ENCODE data around the gene DNAH11.

DNA sequence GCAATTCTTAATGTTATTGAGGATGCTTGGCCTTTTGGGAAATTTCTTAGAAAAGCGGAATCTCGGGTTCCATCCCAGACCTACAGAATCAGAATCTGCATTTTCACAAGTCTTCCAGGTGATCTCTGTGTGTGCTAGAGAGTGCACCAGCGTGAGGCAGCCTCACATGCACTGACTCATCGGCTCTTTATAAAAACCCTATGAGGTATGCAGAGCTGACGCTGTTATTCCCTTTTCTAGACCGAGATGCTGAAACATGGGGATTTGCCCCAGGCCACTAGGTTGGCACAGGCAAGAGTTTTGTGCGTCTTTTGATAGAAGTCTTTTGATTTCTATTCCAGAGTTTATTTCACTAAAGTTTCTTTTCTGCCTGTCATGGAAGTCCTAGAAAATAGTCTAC is 341.7 kb downstream of the DNAH11 start:
- TF ChIP-seq FOXM1 (IDR thresholded peaks at IDR 0.05; ENCODE audit: borderline replicate concordance), result no peak
- TF ChIP-seq SP1 (IDR thresholded peaks at IDR 0.05), result no peak
- no peak for TF ChIP-seq BHLHE40 (IDR thresholded peaks at IDR 0.05; ENCODE audit: borderline replicate concordance)
- no peak for TF ChIP-seq TARDBP (IDR thresholded peaks at IDR 0.05)
- no peak for TF ChIP-seq SUZ12 (IDR thresholded peaks at IDR 0.05)
- no peak for TF ChIP-seq ARNT (IDR thresholded peaks at IDR 0.05)
- no peak for TF ChIP-seq NFRKB (IDR thresholded peaks at IDR 0.05)
- no peak for TF ChIP-seq CTBP1 (IDR thresholded peaks at IDR 0.05; ENCODE audit: borderline replicate concordance)
- no peak for TF ChIP-seq LEF1 (IDR thresholded peaks at IDR 0.05; ENCODE audit: borderline replicate concordance)
